GM12875 (cell line): ENCODE measurements around the gene ZIC1.

ENCODE experiments used
- H3K4me3 ChIP-seq: one replicate; pipeline ENCODE4 v1.5.1; 2011; ENCODE audit warnings: low read depth, low read length, control low read depth
- TF ChIP-seq, protein P1 (sequence below): IDR thresholded peaks from 2 replicates; pipeline ENCODE4 v1.5.1; 2011; ENCODE audit warnings: low read depth, mild to moderate bottlenecking, control low read depth, inconsistent platforms, low read length, moderate library complexity, borderline replicate concordance; ENCODE audit not compliant: insufficient read depth

Gene ZIC1

GRCh38 chr3:147367676-147368075 lies 41.5 kb upstream of the ZIC1 start:
- no peak overlapping the region for H3K4me3 ChIP-seq
- TF ChIP-seq, protein P1, sequence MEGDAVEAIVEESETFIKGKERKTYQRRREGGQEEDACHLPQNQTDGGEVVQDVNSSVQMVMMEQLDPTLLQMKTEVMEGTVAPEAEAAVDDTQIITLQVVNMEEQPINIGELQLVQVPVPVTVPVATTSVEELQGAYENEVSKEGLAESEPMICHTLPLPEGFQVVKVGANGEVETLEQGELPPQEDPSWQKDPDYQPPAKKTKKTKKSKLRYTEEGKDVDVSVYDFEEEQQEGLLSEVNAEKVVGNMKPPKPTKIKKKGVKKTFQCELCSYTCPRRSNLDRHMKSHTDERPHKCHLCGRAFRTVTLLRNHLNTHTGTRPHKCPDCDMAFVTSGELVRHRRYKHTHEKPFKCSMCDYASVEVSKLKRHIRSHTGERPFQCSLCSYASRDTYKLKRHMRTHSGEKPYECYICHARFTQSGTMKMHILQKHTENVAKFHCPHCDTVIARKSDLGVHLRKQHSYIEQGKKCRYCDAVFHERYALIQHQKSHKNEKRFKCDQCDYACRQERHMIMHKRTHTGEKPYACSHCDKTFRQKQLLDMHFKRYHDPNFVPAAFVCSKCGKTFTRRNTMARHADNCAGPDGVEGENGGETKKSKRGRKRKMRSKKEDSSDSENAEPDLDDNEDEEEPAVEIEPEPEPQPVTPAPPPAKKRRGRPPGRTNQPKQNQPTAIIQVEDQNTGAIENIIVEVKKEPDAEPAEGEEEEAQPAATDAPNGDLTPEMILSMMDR, result no peak

- no peak overlapping the region for H3K4me3 ChIP-seq
- TF ChIP-seq, protein P1, result no peak
Measured at GRCh38 chr3:147368151-147368550, 41.0 kb upstream of the ZIC1 start.

GRCh38 chr3:147368561-147369221 lies 40.5 kb upstream of the ZIC1 start:
- no peak overlapping the region for H3K4me3 ChIP-seq
- TF ChIP-seq, protein P1, result no peak

DNA sequence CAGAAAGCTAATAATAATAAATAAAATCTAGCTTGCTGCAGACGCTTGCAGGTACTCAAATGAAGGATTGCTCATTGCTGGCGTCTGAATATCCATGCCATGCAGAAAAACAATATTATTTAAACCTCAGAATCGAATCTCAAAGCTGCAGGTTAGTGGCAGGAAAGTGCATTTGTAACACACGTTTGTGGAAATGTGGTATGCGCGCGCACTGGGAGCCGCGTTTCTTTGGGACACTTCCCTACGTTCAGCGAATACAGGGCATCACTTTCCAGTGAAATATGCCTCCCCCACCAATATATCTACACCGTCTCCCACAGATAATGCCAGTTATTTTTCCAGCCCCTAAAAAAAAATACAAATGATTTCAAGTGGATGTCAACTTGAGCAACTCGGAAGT lies 39.9 kb upstream of the ZIC1 start:
- TF ChIP-seq, protein P1, result no peak
- no peak overlapping the region for H3K4me3 ChIP-seq

- TF ChIP-seq, protein P1, result no peak
- no peak overlapping the region for H3K4me3 ChIP-seq
Measured at GRCh38 chr3:147369661-147370123, 39.5 kb upstream of the ZIC1 start.

- TF ChIP-seq, protein P1, result no peak
- no peak overlapping the region for H3K4me3 ChIP-seq
Measured at GRCh38 chr3:147370349-147370748, 38.8 kb upstream of the ZIC1 start.

DNA sequence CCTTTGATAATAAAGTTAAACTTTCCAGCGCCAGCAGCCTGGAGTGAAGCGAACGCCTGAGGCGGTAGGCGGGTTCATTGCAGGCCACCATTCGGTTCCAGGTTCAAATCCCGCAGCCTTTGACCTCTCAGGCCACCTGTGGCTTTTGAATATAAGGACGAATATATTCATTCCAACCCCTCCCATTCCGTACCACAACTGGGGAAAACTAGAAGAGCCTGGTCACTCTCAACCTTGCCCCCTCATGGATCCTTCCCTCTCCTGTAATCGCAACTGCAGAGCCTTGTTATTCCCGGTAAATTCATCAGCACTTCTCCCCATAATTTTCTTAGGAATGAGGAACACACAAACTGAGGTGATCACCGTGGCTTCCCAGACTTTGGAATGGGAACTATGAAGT lies 38.0 kb upstream of the ZIC1 start:
- no peak overlapping the region for H3K4me3 ChIP-seq
- TF ChIP-seq, protein P1, result no peak
